ENCODE results near the gene GPR146.

The GPR146 gene

DNA sequence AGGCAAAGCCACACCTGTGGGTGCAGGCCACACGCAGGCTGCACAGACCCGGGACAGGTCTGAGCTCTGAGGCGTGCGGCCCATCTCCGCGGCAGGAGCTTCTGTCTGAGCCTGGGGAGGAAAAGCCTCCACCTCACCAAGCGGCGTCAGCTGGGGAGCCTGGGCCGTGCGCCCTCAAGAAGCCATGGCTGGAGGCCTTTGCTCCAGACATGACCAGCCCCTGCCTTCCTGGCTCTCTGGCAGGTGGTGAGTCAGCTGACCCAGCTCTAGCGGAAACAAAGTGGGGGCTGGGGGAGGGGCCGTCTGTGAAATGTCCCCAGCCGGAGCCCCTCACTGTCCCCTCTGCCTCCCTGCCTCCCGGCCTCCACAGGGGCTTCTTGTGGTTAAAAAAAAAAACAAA is 56.0 kb downstream of the GPR146 start:
- Mint-ChIP-seq H3K27ac (no peak overlapping the region), H3K27me3 (ENCODE audit: low read depth) (no peaks in the 10 kb centered on the region), H3K4me3 (no peak overlapping the region), H3K36me3 (ENCODE audit: low read depth) (no peaks in the 10 kb centered on the region), H3K9me3 (peaks cover 4% of the 10 kb centered on the region), H3K4me1 (ENCODE audit: low read depth) (peaks cover 10% of the 10 kb centered on the region)

GRCh38 chr7:1100834-1101562 is 56.7 kb downstream of the GPR146 start:
- Mint-ChIP-seq H3K4me3 (no peak overlapping the region), H3K36me3 (ENCODE audit: low read depth) (no peaks in the 10 kb centered on the region), H3K9me3 (peaks cover 4% of the 10 kb centered on the region), H3K27me3 (ENCODE audit: low read depth) (no peaks in the 10 kb centered on the region), H3K4me1 (ENCODE audit: low read depth) (peaks cover 10% of the 10 kb centered on the region), H3K27ac (no peak overlapping the region)

- H3K36me3 Mint-ChIP-seq (ENCODE audit: low read depth), result no peaks in the 10 kb centered on the region
- no peaks in the 10 kb centered on the region for H3K27me3 Mint-ChIP-seq (ENCODE audit: low read depth)
- no peak overlapping the region for H3K4me3 Mint-ChIP-seq
- peaks cover 4% of the 10 kb centered on the region for H3K9me3 Mint-ChIP-seq
- H3K27ac Mint-ChIP-seq, result no peak overlapping the region
- peaks cover 10% of the 10 kb centered on the region for H3K4me1 Mint-ChIP-seq (ENCODE audit: low read depth)
These were observed 57.5 kb downstream of the GPR146 start for GRCh38 chr7:1101563-1102431.

DNA sequence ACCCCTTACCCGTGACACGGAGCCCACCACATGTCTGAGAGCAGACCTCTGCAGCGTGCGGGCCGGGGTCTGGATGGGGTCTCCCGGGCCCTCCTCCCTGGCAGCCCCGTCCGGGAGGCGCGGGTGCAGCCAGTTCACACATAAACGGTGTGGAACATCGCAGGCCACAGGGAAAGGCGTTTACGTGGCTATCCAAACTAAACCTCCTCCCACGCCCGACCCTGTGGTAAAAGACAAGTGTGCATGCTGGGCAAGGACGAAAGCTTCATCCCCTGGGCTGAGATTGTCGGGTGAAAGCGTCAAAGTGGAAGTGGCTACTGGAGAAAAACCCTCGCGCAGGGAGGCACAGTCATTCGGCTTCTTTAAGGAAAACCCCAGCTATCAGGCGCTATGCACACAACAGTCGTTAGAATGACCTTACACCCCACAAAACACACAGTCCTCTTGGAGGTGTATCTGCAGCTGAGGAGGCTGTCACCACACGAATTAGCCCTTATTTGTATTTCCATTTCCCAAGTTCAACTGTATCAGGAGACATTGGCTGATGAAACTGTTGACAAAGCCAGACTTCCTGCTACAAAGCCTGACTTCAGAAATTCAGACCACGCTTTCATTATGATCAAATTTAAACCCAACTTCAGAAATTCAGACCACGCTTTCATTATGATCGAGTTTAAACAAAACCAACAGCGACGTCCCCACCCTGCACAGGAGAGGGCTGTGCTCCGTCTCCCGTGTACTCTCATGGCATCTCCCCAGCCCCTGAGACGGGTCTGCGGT is 58.9 kb downstream of the GPR146 start:
- peaks cover 10% of the 10 kb centered on the region for H3K4me1 Mint-ChIP-seq (ENCODE audit: low read depth)
- no peaks in the 10 kb centered on the region for H3K27me3 Mint-ChIP-seq (ENCODE audit: low read depth)
- peak overlapping the region; percentile 55 for H3K27ac Mint-ChIP-seq

GRCh38 chr7:1103789-1104515 is 59.6 kb downstream of the GPR146 start:
- Mint-ChIP-seq H3K27ac (peak overlapping the region; percentile 55), H3K27me3 (ENCODE audit: low read depth) (no peaks in the 10 kb centered on the region), H3K9me3 (no peaks in the 10 kb centered on the region), H3K4me3 (no peak overlapping the region), H3K36me3 (ENCODE audit: low read depth) (no peaks in the 10 kb centered on the region), H3K4me1 (ENCODE audit: low read depth) (peaks cover 10% of the 10 kb centered on the region)

More for the DNA sequence above, 58.9 kb downstream of the GPR146 start:
- Mint-ChIP-seq H3K4me3 (no peak overlapping the region), H3K36me3 (ENCODE audit: low read depth) (no peaks in the 10 kb centered on the region), H3K9me3 (peaks cover 1% of the 10 kb centered on the region)

- H3K36me3 Mint-ChIP-seq (ENCODE audit: low read depth), result no peaks in the 10 kb centered on the region
- peaks cover 10% of the 10 kb centered on the region for H3K4me1 Mint-ChIP-seq (ENCODE audit: low read depth)
- H3K4me3 Mint-ChIP-seq, result no peak overlapping the region
- no peaks in the 10 kb centered on the region for H3K9me3 Mint-ChIP-seq
- H3K27ac Mint-ChIP-seq, result no peak overlapping the region
- H3K27me3 Mint-ChIP-seq (ENCODE audit: low read depth), result no peaks in the 10 kb centered on the region
These were observed 60.3 kb downstream of the GPR146 start for GRCh38 chr7:1104516-1105179.

DNA sequence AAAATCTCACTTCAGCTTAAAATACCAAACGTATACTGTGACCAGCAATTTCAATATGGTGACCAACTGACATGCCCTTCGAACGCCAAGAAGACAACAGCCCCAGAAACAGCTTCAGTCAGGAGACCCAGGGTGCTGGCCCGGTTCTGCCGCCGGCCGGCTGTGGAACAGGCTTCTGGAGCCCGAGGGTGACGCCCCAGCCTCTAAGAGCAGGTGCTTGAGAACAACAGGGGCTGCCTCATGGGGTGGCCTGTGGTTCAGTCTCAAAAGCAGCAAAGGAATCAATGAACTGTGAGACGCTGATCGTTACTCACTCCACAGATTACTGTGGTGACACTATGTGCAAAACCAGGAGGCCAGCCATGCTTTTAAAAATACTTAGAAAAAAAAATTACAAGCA is 60.8 kb downstream of the GPR146 start:
- Mint-ChIP-seq H3K4me3 (no peak overlapping the region), H3K27ac (no peak overlapping the region), H3K4me1 (ENCODE audit: low read depth) (peaks cover 10% of the 10 kb centered on the region), H3K27me3 (ENCODE audit: low read depth) (no peaks in the 10 kb centered on the region), H3K36me3 (ENCODE audit: low read depth) (no peaks in the 10 kb centered on the region), H3K9me3 (no peaks in the 10 kb centered on the region)

- Mint-ChIP-seq H3K27ac (no peak overlapping the region), H3K27me3 (ENCODE audit: low read depth) (no peaks in the 10 kb centered on the region), H3K4me1 (ENCODE audit: low read depth) (peaks cover 10% of the 10 kb centered on the region), H3K4me3 (no peak overlapping the region), H3K36me3 (ENCODE audit: low read depth) (no peaks in the 10 kb centered on the region), H3K9me3 (no peaks in the 10 kb centered on the region)
These were observed 61.9 kb downstream of the GPR146 start for GRCh38 chr7:1106063-1106792.

- no peaks in the 10 kb centered on the region for H3K9me3 Mint-ChIP-seq
- no peaks in the 10 kb centered on the region for H3K36me3 Mint-ChIP-seq (ENCODE audit: low read depth)
- peaks cover 10% of the 10 kb centered on the region for H3K4me1 Mint-ChIP-seq (ENCODE audit: low read depth)
- H3K27me3 Mint-ChIP-seq (ENCODE audit: low read depth), result no peaks in the 10 kb centered on the region
- H3K4me3 Mint-ChIP-seq, result no peak overlapping the region
- H3K27ac Mint-ChIP-seq, result no peak overlapping the region
These were observed 62.6 kb downstream of the GPR146 start for GRCh38 chr7:1106793-1107421.

- Mint-ChIP-seq H3K9me3 (no peaks in the 10 kb centered on the region), H3K4me1 (ENCODE audit: low read depth) (peaks cover 6% of the 10 kb centered on the region), H3K4me3 (no peak overlapping the region), H3K27ac (no peak overlapping the region), H3K36me3 (ENCODE audit: low read depth) (no peaks in the 10 kb centered on the region), H3K27me3 (ENCODE audit: low read depth) (no peaks in the 10 kb centered on the region)
These were observed 64.0 kb downstream of the GPR146 start for GRCh38 chr7:1108264-1108920.
